Measurements from ENCODE around the gene PAOX.

PAOX gene

GRCh38 chr10:133400624-133401424 is 21.8 kb downstream of the PAOX start:
- DNase-seq (ENCODE audit: insufficient read length, low spot score) = no peak
- TF ChIP-seq POU2F2 (IDR thresholded peaks at IDR 0.05; ENCODE audit: low read depth, low read length) (0 out of 2 replicates have a peak, but pooled peaks have one; percentile 58), POLR2A (IDR thresholded peaks at IDR 0.05; ENCODE audit: low read depth, low read length) (no peak), SPI1 (IDR thresholded peaks at IDR 0.05; ENCODE audit: low read depth, low read length) (no peak)
- FAIRE-seq = peak; percentile 81

DNA sequence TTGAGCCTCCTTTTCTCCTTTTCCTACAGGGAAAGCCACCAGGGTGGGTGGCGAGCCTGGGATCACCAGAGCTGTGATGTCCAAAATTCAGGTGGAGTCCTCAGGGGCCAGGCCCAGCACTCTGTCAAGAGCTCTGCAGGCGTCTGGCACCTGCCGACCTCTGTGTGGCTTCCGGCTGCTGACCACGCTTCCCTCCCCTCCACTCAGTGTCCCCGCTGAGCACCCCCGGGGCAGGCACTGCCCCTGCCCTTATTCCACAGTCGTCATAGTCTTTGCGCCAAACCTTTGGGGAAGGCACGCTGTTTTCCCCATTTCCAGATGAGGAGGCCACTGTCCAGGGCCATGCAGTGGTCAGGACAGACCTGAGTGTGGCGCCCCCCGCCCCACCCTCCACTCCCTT is 22.4 kb downstream of the PAOX start:
- FAIRE-seq = no peak
- TF ChIP-seq SPI1 (IDR thresholded peaks at IDR 0.05; ENCODE audit: low read depth, low read length) (no peak), POU2F2 (IDR thresholded peaks at IDR 0.05; ENCODE audit: low read depth, low read length) (no peak), TAF1 (IDR thresholded peaks at IDR 0.05; ENCODE audit: low read depth, low read length) (no peak), POLR2AphosphoS5 (IDR thresholded peaks at IDR 0.05; ENCODE audit: low read depth, low read length) (no peak; the same call in 1 of the 2 replicates), POLR2A (IDR thresholded peaks at IDR 0.05; ENCODE audit: low read depth, low read length) (no peak), PAX5 (IDR thresholded peaks at IDR 0.05; ENCODE audit: insufficient read depth, low read length, severe bottlenecking) (no peak)
- DNase-seq (ENCODE audit: insufficient read length, low spot score) = no peak

- no peak for FAIRE-seq
- TF ChIP-seq POLR2AphosphoS5 (IDR thresholded peaks at IDR 0.05; ENCODE audit: low read depth, low read length) (no peak), PAX5 (IDR thresholded peaks at IDR 0.05; ENCODE audit: insufficient read depth, low read length, severe bottlenecking) (no peak), POLR2A (IDR thresholded peaks at IDR 0.05; ENCODE audit: low read depth, low read length) (no peak), POU2F2 (IDR thresholded peaks at IDR 0.05; ENCODE audit: low read depth, low read length) (no peak), TAF1 (IDR thresholded peaks at IDR 0.05; ENCODE audit: low read depth, low read length) (no peak), SPI1 (IDR thresholded peaks at IDR 0.05; ENCODE audit: low read depth, low read length) (no peak)
- DNase-seq (ENCODE audit: insufficient read length, low spot score) = no peak
These were observed 23.1 kb downstream of the PAOX start for GRCh38 chr10:133401981-133402725.

DNA sequence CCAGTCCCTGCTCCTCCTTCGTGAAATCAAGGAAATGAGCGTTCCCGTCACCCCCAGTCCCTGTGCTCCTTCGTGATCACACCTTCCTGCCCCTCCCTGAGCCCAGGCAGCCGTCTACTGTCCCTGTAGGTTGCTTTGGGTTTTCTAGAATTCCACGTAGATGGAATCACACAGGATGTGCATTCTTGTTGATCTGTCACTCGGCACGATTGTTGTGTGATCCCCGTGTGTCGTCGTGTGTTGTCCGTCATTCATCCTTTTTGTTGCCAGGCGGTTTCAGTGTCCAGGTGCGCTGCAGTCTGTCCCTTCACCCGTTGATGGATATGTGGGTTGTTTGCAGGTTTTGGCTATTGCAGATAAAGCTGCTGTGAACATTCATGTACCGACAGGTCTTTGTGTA is 24.3 kb downstream of the PAOX start:
- FAIRE-seq = no peak

GRCh38 chr10:133403784-133404183 is 24.7 kb downstream of the PAOX start:
- no peak for TF ChIP-seq SPI1 (IDR thresholded peaks at IDR 0.05; ENCODE audit: low read depth, low read length)
- TF ChIP-seq POU2F2 (IDR thresholded peaks at IDR 0.05; ENCODE audit: low read depth, low read length) = no peak
- TF ChIP-seq POLR2AphosphoS5 (IDR thresholded peaks at IDR 0.05; ENCODE audit: low read depth, low read length) = no peak
- no peak for TF ChIP-seq TAF1 (IDR thresholded peaks at IDR 0.05; ENCODE audit: low read depth, low read length)
- no peak for TF ChIP-seq POLR2A (IDR thresholded peaks at IDR 0.05; ENCODE audit: low read depth, low read length)
- TF ChIP-seq PAX5 (IDR thresholded peaks at IDR 0.05; ENCODE audit: insufficient read depth, low read length, severe bottlenecking) = no peak
- FAIRE-seq = no peak
- no peak for DNase-seq (ENCODE audit: insufficient read length, low spot score)

More for the DNA sequence above, 24.3 kb downstream of the PAOX start:
- no peak for DNase-seq (ENCODE audit: insufficient read length, low spot score)
- TF ChIP-seq PAX5 (IDR thresholded peaks at IDR 0.05; ENCODE audit: insufficient read depth, low read length, severe bottlenecking) = no peak
- no peak for TF ChIP-seq TAF1 (IDR thresholded peaks at IDR 0.05; ENCODE audit: low read depth, low read length)
- TF ChIP-seq POLR2A (IDR thresholded peaks at IDR 0.05; ENCODE audit: low read depth, low read length) = no peak
- TF ChIP-seq POU2F2 (IDR thresholded peaks at IDR 0.05; ENCODE audit: low read depth, low read length) = no peak
- no peak for TF ChIP-seq SPI1 (IDR thresholded peaks at IDR 0.05; ENCODE audit: low read depth, low read length)
- no peak for TF ChIP-seq POLR2AphosphoS5 (IDR thresholded peaks at IDR 0.05; ENCODE audit: low read depth, low read length)

DNA sequence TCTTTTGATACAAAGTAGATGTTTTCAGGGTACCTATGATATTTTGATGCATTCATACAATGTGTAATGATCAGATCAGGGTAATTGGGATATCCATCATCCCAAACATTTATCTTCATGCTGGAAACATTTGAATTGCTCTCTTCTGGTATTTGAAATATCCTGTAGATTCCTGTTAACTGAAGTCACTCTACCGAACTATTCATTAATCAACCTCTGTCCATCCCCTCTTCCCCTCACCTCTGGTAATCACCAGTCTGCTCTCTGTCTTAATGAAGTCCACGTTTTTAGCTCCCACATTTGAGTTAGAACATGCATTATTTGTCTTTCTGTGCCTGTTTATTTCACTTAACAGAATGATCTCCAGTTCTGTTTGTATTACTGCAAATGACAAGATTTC is 26.2 kb downstream of the PAOX start:
- DNase-seq (ENCODE audit: insufficient read length, low spot score) = no peak
- no peak for FAIRE-seq
- no peak for TF ChIP-seq POU2F2 (IDR thresholded peaks at IDR 0.05; ENCODE audit: low read depth, low read length)
- no peak for TF ChIP-seq POLR2A (IDR thresholded peaks at IDR 0.05; ENCODE audit: low read depth, low read length)

- FAIRE-seq (peak; percentile 26), DNase-seq (ENCODE audit: insufficient read length, low spot score) (no peak)
- TF ChIP-seq PAX5 (IDR thresholded peaks at IDR 0.05; ENCODE audit: insufficient read depth, low read length, severe bottlenecking) = no peak
- no peak for TF ChIP-seq POLR2AphosphoS5 (IDR thresholded peaks at IDR 0.05; ENCODE audit: low read depth, low read length)
- no peak for TF ChIP-seq POLR2A (IDR thresholded peaks at IDR 0.05; ENCODE audit: low read depth, low read length)
- no peak for TF ChIP-seq TAF1 (IDR thresholded peaks at IDR 0.05; ENCODE audit: low read depth, low read length)
- TF ChIP-seq SPI1 (IDR thresholded peaks at IDR 0.05; ENCODE audit: low read depth, low read length) = no peak
- TF ChIP-seq POU2F2 (IDR thresholded peaks at IDR 0.05; ENCODE audit: low read depth, low read length) = no peak
These were observed 26.9 kb downstream of the PAOX start for GRCh38 chr10:133405844-133406527.

DNA sequence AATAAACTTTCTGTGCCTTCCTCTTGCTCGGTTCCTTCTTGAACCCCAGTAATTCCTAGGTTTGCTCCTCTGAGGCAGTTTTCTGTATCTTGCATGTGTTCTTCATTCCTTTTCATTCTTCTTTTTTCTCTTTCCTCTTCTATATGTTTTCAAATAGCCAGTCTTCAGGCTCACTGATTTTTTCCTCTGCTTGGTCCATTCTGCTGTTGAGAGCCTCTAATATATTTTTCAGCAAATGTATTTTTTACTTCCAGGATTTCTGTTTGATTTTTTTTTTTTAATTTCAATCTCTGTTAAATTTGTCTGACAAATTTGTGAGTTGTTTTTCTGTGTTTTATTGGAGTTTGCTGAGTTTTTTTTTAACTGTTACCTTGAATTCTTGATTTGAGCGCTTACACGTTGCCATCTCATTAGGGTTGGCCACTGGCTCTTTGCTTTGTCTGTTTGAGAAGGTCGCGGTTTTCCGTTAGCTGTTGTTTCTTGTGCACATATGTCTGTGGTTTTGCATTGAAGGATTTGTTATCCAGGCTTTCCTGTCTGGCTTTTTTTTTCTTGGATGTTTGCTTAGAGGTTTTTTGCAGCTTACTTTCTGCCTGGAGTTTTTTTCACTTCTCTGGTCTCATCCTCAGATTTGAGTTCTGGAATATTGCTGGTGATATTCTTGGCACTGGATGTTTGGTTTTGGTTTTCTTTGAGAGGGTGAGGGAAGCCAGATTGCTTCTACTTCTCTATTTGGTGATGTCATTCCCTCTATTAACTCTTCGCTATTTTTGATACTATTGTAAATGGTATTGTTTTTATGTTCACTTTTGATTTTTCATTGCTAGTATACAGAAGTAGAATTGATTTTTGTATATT is 32.7 kb downstream of the PAOX start:
- FAIRE-seq (no peak), DNase-seq (ENCODE audit: insufficient read length, low spot score) (no peak)
- TF ChIP-seq SPI1 (IDR thresholded peaks at IDR 0.05; ENCODE audit: low read depth, low read length) = no peak
- no peak for TF ChIP-seq POLR2A (IDR thresholded peaks at IDR 0.05; ENCODE audit: low read depth, low read length)
- no peak for TF ChIP-seq PAX5 (IDR thresholded peaks at IDR 0.05; ENCODE audit: insufficient read depth, low read length, severe bottlenecking)
- TF ChIP-seq POLR2AphosphoS5 (IDR thresholded peaks at IDR 0.05; ENCODE audit: low read depth, low read length) = no peak
- no peak for TF ChIP-seq POU2F2 (IDR thresholded peaks at IDR 0.05; ENCODE audit: low read depth, low read length)
- no peak for TF ChIP-seq TAF1 (IDR thresholded peaks at IDR 0.05; ENCODE audit: low read depth, low read length)
